Stomach (tissue), 4 donors: ENCODE measurements around the gene ITSN2.

Source experiments
- EP300 ChIP-seq: sonication (generic); formaldehyde crosslinking; IDR thresholded peaks from one replicate; pipeline ENCODE4 v1.6.1; 2017; ENCODE audit warnings: antibody characterized with exemption
- POLR2A ChIP-seq, 4 donors: fragments of 450-650 bp; IDR thresholded peaks; one replicate each; pipeline ENCODE4 v1.6.1; 2016; ENCODE audit warnings: antibody characterized with exemption in 4 of 4, control low read depth in 2 of 4, mild to moderate bottlenecking in 1 of 4, moderate library complexity in 1 of 4
- POLR2AphosphoS5 ChIP-seq, 3 donors: sonication (generic); formaldehyde crosslinking; IDR thresholded peaks; one replicate each; pipeline ENCODE4 v1.6.1; 2016; ENCODE audit warnings: antibody characterized with exemption in 3 of 3
- TF ChIP-seq, protein P1 (sequence below), 7 experiments: fragments of 450-650 bp in 4 of 7; fragments of 200-600 bp in 3 of 7; sonication (generic) in 3 of 7; IDR thresholded peaks; one replicate each; pipeline ENCODE4 v1.5.1; 2016 to 2019; ENCODE audit warnings: antibody characterized with exemption in 7 of 7, control low read depth in 2 of 7, mild to moderate bottlenecking in 1 of 7

DNA sequence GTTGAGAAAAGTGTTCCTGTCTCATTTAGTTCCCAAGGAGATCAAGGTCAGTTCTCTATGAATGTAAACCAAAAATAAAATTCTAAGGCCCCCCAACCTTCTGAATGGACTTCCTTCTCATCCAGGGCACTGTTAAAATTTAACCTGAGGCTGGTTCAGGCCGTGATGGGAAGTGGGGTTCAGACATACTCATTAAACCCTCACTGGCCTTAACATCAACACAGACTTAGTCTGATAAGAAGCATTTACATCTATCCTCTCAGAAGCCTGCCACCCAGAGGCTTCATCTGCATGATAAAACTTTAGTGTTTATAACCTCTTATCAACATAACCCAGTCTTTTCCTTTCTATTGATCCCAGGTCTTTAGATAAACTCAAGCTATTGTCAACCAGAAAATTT, 22.4 kb downstream of the ITSN2 start:
- TF ChIP-seq, protein P1, sequence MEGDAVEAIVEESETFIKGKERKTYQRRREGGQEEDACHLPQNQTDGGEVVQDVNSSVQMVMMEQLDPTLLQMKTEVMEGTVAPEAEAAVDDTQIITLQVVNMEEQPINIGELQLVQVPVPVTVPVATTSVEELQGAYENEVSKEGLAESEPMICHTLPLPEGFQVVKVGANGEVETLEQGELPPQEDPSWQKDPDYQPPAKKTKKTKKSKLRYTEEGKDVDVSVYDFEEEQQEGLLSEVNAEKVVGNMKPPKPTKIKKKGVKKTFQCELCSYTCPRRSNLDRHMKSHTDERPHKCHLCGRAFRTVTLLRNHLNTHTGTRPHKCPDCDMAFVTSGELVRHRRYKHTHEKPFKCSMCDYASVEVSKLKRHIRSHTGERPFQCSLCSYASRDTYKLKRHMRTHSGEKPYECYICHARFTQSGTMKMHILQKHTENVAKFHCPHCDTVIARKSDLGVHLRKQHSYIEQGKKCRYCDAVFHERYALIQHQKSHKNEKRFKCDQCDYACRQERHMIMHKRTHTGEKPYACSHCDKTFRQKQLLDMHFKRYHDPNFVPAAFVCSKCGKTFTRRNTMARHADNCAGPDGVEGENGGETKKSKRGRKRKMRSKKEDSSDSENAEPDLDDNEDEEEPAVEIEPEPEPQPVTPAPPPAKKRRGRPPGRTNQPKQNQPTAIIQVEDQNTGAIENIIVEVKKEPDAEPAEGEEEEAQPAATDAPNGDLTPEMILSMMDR (IDR thresholded peaks at IDR 0.05), result no peak
- no peak for TF ChIP-seq EP300
- no peak for TF ChIP-seq POLR2A (IDR thresholded peaks at IDR 0.05)
- TF ChIP-seq POLR2AphosphoS5 (IDR thresholded peaks at IDR 0.05), result no peak
